ENCODE data around the gene CYB5R4. TPM values are rescaled to one million over a fixed set of nuclear protein-coding genes. Genes with fewer than 3 reads are reported as not detected.

CYB5R4 gene
- polyA plus RNA-seq, 2 of the 4 experiments (the other 2 are of a cell fraction) = 21.3 to 25.5 TPM

- no peak for DNase-seq (ENCODE audit: low read depth in 1 of 2, low spot score in 1 of 2)
- POLR2A ChIA-PET = no interaction called here
- no peak for ATAC-seq
- no peak for FAIRE-seq
- H3K9me3 ChIP-seq = no peaks in the 10 kb centered on the region
- H3K27ac ChIP-seq = peak overlapping the region in 1 of 2 experiments; percentile 35; a peak in 1 of 6 replicates
- CTCF ChIA-PET = no interaction called here
- TF ChIP-seq CHD2 (IDR thresholded peaks at IDR 0.05; ENCODE audit: low read length, partially characterized antibody) (no peak), RNF2 (IDR thresholded peaks at IDR 0.05; ENCODE audit: borderline replicate concordance, low read depth) (no peak), SREBF2 (IDR thresholded peaks at IDR 0.05) (no peak), JUN (IDR thresholded peaks at IDR 0.05) (no peak), ZC3H11A (IDR thresholded peaks at IDR 0.05) (no peak), FOSL2 (IDR thresholded peaks at IDR 0.05) (no peak), FOSL2 (CRISPR knock-in tag; IDR thresholded peaks at IDR 0.05) (no peak), NPAS2 (CRISPR knock-in tag; IDR thresholded peaks at IDR 0.05; ENCODE audit: borderline replicate concordance) (no peak), ZNF302 (CRISPR knock-in tag; IDR thresholded peaks at IDR 0.05) (no peak), RAD21 (conservative IDR thresholded peaks at IDR 0.05 in 1 of 2, IDR thresholded peaks at IDR 0.05 in 1 of 2) (no peak), HEYL (CRISPR knock-in tag; IDR thresholded peaks at IDR 0.05) (no peak), FOSB (CRISPR knock-in tag; IDR thresholded peaks at IDR 0.05) (no peak), TP53 (CRISPR knock-in tag; IDR thresholded peaks at IDR 0.05) (no peak), RARB (CRISPR knock-in tag; IDR thresholded peaks at IDR 0.05) (no peak), POLR2A (IDR thresholded peaks at IDR 0.05; ENCODE audit: low read length) (no peak), CHD4 (IDR thresholded peaks at IDR 0.05; ENCODE audit: borderline replicate concordance) (no peak), JUNB (IDR thresholded peaks at IDR 0.05) (no peak), PHF8 (IDR thresholded peaks at IDR 0.05; ENCODE audit: borderline replicate concordance, low read depth) (no peak), ATOH8 (CRISPR knock-in tag; IDR thresholded peaks at IDR 0.05; ENCODE audit: low read depth) (no peak), RCOR1 (IDR thresholded peaks at IDR 0.05; ENCODE audit: low read depth, low read length) (no peak)
- TF ChIP-seq, protein P1, sequence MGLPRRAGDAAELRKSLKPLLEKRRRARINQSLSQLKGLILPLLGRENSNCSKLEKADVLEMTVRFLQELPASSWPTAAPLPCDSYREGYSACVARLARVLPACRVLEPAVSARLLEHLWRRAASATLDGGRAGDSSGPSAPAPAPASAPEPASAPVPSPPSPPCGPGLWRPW (IDR thresholded peaks at IDR 0.05) = no peak
- H3K4me3 ChIP-seq = no peak overlapping the region
- peaks cover 15% of the 10 kb centered on the region; the same call in 2 of the 3 replicates for H3K4me1 ChIP-seq
- 4% methylated on average over 2 of the region's 2 CpGs for WGBS (ENCODE audit: missing lambda C conversion rate)
- peak overlapping the region; percentile 66 for H3K4me2 ChIP-seq
These were observed 34.7 kb upstream of the CYB5R4 start for GRCh38 chr6:83824831-83825230.

DNA sequence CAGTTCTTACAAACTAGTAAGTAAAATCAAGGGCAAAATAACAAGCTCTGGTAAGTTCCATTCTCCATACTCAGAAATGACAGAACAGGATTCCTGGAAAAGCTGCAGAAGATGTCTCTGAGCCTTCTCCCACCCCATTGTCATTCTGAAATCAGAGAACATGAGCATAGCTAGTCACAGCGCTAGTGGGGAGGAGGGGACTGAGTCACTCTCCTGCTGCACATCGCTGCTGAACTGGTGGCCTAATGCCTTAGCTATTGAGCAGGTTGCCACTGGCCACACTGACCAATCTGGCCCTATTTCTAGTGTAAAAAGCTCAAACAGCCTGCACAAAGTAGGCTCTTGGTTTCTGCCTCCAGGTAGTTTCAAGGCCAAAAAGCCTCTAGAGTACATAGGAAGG, 32.4 kb upstream of the CYB5R4 start:
- Histone ChIP-seq H3K4me1 (peaks cover 15% of the 10 kb centered on the region; the same call in 2 of the 3 replicates), H3K9me3 (no peaks in the 10 kb centered on the region), H3K4me2 (no peak overlapping the region), H3K4me3 (no peak overlapping the region), H3K27ac (no peak overlapping the region)
- ATAC-seq (no peak), FAIRE-seq (no peak), DNase-seq (ENCODE audit: low read depth in 1 of 2, low spot score in 1 of 2) (no peak)
- POLR2A ChIA-PET = no interaction called here
- CTCF ChIA-PET = no interaction called here
- TF ChIP-seq FOXS1 (CRISPR knock-in tag; IDR thresholded peaks at IDR 0.05) = no peak
- TF ChIP-seq HEYL (CRISPR knock-in tag; IDR thresholded peaks at IDR 0.05) = no peak
- TF ChIP-seq JUNB (IDR thresholded peaks at IDR 0.05) = no peak
- TF ChIP-seq KDM5A (IDR thresholded peaks at IDR 0.05) = no peak
- no peak for TF ChIP-seq CBX2 (IDR thresholded peaks at IDR 0.05; ENCODE audit: borderline replicate concordance, low read depth)
- TF ChIP-seq HOXA7 (CRISPR knock-in tag; IDR thresholded peaks at IDR 0.05) = no peak
- no peak for TF ChIP-seq RARB (CRISPR knock-in tag; IDR thresholded peaks at IDR 0.05)
- TF ChIP-seq MYC (IDR thresholded peaks at IDR 0.05; ENCODE audit: borderline replicate concordance, low read length) = no peak
- TF ChIP-seq KDM1A (IDR thresholded peaks at IDR 0.05; ENCODE audit: low read depth) = no peak
- TF ChIP-seq, protein P2, sequence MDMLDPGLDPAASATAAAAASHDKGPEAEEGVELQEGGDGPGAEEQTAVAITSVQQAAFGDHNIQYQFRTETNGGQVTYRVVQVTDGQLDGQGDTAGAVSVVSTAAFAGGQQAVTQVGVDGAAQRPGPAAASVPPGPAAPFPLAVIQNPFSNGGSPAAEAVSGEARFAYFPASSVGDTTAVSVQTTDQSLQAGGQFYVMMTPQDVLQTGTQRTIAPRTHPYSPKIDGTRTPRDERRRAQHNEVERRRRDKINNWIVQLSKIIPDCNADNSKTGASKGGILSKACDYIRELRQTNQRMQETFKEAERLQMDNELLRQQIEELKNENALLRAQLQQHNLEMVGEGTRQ (IDR thresholded peaks at IDR 0.05) = no peak
- no peak for TF ChIP-seq EHF (CRISPR knock-in tag; IDR thresholded peaks at IDR 0.05)
- no peak for TF ChIP-seq ZSCAN20 (CRISPR knock-in tag; IDR thresholded peaks at IDR 0.05)
- no peak for TF ChIP-seq RNF2 (IDR thresholded peaks at IDR 0.05; ENCODE audit: borderline replicate concordance, low read depth)
- WGBS (ENCODE audit: missing lambda C conversion rate) = 29% methylated on average over 2 of the region's 2 CpGs
